GM19351 (cell line): ENCODE measurements around the gene HTR3A.
"Not testable (repeated sequence)": the region's sequence is repeated elsewhere in the genome, so short reads cannot be mapped to it uniquely, and the experiment has no call there.

ENCODE experiments used
- ATAC-seq: cut with Tn5 transposase; IDR thresholded peaks from one replicate; pipeline ENCODE4 v1.9.1; 2021; ENCODE audit warnings: mild to moderate bottlenecking, moderate library complexity; ENCODE audit not compliant: unreplicated experiment

The HTR3A gene

DNA sequence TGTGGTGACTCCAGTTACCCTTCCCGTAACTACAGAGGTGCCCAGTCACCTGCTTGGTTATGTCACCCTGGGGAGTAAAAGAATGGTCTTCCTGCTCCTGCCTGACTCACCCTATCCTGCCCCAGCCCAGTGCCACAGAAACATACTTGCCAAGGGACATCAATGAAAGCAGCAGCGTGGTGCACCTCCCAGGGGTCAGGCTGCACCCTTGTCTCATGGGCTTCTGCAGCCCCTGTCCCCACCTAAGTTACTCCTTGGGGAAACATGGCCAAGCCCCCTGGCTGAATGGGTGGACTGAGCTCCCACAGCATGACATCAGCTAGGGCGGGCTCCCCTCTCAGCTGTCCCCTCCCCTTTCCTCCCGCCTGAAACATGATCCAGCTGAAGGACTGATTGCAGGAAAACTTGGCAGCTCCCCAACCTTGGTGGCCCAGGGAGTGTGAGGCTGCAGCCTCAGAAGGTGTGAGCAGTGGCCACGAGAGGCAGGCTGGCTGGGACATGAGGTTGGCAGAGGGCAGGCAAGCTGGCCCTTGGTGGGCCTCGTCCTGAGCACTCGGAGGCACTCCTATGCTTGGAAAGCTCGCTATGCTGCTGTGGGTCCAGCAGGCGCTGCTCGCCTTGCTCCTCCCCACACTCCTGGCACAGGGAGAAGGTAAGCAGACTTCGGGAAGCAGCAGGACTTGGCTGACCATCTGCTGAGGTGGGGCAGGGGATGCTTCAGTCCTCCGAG, at the start of gene HTR3A:
Gene HTR3A (plus strand): TSS at position 368 of the 730 bp plus-strand sequence. CDS start 218 bp downstream, at position 586.
- no peak for ATAC-seq

DNA sequence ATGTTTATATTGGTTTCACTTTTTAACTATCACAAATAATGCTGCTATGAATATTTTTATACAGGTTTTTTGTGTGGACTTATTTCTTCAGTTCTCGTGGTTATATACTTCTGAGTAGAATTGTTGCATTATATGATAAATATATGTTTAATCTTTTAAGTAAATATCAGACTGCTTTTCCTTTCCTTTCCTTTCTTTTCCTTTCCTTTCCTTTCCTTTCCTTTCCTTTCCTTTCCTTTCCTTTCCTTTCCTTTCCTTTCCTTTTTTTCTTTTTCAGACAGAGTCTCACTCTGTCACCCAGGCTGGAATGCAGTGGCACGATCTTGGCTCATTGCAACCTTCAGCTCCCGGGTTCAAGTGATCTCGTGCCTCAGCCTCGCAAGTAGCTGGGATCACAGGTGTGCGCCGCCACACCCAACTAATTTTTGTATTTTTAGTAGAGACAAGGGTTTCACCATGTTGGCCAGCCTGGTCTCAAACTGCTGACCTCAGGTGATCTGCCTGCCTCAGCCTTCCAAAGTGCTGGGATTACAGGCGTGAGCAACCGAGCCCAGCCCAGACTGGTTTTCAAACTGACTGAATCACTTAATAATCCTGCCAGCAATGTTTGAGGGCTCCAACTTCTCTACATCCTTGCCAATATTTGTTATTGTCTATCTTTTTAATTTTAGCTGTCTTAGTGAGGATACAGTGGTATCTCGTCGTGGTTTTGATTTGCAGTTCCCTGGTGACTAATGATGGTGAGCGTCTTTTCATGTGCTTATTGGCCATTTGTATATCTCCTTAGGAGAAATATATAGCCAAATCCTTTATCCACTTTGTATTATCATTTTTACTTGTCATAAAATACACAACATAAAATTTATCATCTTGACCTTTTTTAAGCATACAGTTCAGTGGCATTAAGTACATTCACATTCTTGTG, 48.4 kb upstream of the HTR3A start:
- no peak for ATAC-seq

DNA sequence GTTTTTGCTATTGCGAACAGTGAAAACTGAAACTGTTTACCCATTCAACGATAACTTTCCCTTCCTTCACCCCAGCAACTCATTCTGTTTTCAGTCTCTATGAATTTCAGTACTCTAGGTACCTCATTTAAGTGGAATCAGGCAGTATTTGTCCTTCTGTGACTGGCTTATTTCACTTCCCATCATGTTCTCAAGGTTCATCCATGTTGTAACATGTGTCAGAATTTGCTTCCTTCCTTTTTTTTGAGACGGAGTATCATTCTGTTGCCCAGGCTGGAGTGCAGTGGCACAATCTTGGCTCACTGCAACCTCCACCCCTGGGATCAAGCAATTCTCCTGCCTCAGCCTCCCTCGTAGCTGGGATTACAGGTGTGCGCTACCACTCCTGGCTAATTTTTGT, 46.6 kb upstream of the HTR3A start:
- no peak for ATAC-seq

DNA sequence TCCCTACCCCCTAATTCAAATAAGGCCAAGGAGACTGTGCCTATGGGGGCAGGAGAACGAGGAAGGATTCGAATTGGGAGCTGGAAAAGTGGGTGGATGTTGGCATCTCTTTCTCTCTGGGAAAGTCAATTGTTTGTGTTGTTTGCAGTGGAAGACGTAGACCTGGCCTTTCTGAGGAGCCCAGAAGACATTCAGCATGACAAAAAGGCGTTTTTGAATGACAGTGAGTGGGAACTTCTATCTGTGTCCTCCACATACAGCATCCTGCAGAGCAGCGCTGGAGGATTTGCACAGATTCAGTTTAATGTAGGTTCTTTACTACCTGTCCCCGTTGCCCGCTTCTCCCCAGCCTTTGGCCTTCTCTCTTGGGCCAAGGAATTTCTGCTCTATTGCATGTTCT, 42.1 kb upstream of the HTR3A start:
- no peak for ATAC-seq

DNA sequence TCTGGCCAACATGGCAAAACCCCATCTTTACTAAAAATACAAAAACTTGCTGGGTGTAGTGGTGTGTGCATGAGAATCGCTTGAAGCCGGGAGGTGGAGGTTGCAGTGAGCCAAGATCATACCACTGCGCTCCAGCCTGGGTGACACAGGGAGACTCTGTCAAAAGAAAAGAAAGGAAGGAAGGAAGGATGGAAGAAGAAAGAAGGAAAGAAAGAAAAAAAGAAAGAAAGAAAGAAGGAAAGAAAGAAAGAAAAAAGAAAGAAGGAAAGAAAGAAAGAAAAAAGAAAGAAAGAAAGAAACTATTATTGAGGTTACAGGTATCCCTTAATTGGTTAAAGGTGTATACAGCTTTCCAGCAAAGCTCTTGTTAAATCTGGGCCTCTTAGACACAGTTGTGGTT, 40.7 kb upstream of the HTR3A start:
- ATAC-seq: not testable (repeated sequence)

DNA sequence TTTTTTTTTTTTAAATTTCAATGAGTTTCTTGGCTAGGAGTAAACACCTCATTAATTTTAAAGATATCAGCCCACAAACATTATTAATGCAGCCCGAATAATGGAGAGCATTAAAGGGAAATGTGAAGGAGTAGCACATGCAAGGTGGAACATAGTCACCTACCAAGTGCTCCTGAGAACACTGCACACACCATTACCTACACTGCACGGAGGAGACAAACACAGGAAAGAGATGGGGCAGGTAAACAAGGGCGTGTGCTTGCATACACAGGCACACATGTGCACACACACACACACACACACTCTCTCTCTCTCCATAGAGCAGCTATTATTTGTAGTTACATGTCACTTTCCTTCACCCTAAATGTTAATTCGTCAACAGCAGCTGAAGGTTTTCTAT, 40.1 kb upstream of the HTR3A start:
- ATAC-seq: no peak

DNA sequence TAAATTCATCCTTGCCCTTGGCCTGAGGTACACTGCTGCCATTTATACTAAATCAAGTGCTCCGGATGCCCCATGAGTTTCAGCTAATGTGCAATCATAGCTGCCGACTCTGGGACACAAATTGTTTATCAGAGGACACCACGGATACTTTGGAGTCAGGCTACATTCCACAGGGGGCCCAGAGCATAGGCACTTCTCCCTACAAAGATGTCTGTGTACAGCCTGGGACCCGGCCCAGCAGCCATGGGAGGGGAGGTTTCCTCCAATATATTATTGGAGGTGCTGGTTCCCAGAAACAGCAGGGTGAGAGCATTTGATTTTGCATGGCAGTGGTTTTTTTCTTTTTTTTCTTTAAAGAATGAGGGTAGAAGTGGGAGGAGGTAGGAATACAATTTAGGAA, 39.0 kb upstream of the HTR3A start:
- ATAC-seq: no peak

DNA sequence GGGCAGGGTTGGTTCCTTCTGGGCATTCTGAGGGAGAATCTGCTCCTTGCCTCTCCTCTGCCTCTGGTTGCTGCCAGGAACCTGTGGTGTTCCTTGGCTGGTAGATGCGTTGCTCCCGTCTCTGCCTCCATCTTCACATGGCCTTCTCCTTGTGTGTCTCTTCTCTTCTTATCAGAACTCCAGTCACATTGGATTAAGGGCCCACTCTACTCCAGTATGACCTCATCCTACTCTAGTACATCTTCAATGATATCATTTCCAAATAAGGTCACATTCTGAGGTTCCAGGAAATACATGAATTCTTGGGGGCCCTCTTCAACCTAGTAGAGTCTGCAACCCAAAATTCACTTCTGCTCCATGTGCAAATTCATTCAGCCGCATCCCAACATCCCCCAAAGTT, 37.0 kb upstream of the HTR3A start:
- ATAC-seq: no peak

DNA sequence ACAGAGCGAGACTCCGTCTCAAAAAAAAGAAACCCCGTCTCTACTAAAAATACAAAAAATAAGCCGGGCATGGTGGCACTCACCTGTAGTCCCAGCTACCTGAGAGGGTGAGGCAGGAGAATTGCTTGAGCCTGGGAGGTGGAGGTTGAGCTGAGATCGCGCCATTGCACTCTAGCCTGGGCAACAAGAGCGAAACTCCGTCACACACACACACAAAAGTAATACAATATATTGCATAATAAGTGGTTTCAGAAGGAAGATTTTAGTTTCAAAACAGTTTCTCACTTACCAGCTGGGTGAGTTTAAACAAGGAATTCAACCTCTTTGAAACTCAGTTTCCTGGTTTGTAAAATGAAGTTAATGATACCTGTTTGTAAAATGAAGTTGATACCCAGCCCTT, 32.7 kb upstream of the HTR3A start:
- ATAC-seq: no peak

DNA sequence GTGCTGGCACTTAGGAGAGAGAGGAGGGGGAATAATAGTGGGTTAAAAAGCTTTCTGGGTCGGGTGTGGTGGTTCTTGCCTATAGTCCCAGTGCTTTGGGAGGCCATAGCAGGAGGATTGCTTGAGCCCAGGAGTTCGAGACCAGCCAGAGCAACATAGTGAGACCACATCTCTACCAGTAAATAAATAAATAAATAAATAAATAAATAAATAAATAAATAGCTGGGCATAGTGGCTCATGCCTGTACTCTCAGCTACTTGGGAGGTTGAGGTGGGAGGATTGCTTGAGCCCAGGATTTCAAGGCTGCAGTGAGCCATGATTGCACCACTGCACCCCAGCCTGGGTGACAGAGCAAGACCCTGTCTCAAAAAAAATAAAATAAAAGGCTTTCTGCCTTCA, 28.7 kb upstream of the HTR3A start:
- not testable (repeated sequence) for ATAC-seq

DNA sequence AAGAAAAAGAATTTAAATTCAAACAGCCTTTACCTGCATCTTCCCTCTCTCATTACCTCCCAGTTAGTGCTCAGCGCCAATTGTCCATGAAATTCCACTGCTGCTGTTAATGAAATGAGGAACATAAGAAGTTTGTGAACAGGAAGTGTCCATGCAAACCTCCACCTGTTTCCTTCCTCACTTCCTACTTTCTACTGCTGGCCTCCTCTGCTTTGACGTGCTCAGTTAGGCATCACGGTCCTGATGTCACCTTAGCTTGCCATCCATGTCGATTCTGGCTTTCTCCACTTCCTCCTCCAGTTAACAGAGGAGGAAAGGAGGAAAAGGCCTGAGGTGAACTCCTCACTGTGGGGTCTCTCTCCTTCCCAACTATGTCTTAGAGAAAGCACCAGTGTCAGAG, 26.9 kb upstream of the HTR3A start:
- no peak for ATAC-seq

DNA sequence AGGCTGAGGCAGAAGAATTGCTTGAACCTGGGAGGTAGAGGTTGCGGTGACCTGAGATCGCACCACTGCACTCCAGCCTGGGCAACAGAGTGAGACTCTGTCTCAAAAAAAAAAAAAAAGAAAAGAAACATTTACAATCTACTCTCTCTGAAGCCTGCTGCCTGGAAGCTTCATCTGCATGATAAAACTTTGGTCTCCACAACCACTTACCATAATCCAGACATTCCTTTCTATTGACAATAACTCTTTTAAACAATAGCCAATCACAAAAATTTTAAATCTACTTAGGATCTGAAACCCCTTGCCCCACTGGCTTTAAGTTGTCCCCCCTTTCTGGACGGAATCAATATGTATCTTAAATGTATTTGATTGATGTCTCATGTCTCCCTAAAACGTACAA, 25.0 kb upstream of the HTR3A start:
- ATAC-seq: no peak

DNA sequence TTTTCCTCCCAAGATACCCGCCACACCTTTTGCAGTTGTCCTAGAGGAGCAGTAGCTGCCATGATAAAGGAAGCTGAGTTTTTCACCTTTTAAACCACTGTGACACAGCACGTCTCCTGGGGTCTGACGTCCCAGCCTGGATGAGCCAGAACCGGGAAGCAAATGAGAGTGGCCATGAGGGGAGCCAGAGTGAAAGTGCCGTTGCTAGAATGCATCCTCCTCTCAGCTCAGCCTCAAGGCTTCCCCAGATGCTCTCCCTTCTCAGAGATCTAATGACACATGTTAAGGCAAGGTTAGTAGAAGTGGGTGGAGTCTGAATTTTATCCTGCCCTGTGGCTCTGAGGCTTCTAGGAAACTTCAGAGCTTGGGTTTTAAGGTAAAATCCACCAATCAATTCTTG, 23.4 kb upstream of the HTR3A start:
- ATAC-seq: no peak

DNA sequence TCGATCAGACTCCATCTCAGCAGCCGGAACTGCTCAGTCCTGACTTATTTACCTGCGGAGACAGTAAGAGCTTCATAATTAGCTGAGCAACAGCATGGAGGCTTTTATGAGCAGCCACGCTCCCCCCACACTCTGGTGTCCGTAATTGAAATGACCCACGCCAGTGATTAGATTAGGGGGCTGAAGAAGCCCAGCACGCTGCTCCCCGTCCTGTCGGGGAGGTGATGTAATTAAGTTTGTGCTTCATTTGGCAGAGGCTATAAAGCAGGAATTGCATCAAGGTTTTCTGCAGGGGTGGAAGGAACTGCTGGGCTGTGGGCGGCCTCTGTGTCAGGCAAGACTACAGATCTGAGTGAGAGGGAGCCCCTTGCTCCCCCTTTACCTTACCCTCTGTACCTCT, 22.8 kb upstream of the HTR3A start:
- ATAC-seq: no peak

DNA sequence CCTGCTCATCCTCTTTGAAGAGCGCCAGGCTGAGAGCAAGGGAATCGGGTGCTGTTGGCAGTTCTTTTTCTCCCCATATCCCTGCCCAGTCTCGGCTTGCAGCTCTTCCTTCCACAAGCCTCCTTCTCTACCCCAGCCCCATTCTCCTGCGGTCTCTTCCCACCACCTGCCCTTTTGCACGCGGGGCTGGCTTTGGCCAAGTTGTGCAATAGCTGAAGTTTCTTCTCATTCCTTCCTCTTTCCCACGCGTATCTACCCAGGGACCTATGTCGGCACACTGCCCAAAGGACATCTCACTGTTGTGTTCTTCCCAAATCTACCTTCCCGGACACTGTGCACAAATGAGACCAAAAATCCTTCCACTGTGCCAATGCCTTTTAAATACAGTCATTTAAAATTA, 22.3 kb upstream of the HTR3A start:
- no peak for ATAC-seq

DNA sequence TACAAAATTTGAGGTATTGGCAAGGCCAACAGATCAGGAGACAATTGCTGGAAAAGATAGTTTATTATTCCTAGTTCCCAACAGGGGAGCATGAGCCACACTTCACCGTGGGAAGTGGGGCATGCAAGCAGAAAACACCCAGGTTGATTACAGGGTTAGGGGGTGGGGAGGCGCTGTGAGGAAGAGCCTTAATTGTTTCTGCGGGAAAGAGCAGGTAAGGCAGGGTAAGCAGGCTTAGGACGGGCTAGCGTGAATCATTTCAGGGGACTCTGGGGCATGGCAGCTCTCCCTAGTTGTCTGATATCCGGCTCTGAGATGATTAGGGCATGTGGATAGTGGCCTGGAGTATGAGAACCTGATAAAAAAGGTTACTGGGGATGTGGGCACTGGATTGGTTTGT, 20.7 kb upstream of the HTR3A start:
- ATAC-seq: no peak

DNA sequence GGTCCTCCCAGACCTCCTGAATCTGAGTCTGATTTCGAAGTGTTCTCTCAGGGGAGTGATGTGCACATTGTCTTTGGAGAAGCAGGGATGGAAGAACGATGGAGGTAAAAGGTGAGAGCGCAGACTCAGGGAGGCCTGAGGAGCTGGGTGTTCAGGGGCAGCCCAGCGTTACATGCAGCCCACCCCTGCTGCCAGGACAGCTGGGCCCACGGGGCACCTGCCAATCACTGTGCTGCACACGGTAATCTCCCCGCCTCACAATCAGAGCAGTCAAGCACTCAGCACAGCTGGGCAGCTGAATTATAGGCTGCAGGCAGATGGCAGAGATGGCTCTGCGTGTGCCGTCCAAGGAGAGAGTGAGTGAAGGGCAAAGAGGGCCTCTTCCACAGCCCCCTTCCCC, 17.9 kb upstream of the HTR3A start:
- no peak for ATAC-seq

DNA sequence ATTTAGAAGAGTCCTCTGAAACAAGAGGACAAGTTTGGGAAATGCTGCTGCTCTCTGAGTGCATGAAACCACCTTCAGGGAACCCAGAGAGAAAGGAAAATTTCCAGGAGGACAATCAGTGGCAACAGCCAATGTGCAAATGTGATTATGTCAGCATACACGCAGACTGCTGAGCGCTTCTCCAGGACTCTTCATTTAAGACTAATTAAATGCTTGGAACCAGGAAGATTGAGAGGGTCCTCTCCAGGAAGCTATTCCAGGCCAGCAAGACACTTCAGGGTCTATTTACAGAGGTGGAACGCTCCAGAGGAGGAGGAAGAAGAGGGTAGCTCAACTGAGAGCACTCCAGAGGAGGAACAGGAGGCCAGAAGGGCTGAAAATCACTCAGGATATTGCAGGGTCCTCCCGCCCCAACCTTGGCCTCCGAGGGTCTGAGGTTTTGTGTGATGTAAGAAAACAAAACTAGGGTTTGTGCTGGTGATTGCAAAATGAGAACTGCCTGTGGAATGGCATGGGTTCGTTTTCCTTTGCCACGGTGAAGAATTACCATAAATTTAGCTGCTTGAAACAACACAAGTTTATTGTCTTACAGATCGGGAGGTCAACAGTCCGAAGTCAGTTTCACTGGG, 14.1 kb upstream of the HTR3A start:
- ATAC-seq: no peak

DNA sequence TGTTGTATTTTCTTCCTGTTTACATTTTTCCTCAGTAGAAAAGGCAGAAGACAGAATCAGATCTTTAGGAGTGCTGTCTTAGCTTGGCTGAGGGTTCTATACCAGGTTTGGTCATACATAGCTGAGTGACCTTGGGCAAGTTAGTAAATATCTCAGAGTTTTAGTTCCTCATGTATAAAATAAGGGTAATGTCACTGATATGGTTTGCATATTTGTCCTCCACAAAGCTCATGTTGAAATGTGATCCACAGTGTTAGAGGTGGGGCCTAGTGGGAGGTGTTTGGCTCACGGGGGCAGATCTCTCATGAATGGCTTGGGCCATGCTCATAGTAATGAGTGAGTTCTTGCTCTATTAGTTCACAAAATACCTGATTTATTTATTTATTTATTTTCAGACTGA, 7.5 kb upstream of the HTR3A start:
- ATAC-seq: no peak

DNA sequence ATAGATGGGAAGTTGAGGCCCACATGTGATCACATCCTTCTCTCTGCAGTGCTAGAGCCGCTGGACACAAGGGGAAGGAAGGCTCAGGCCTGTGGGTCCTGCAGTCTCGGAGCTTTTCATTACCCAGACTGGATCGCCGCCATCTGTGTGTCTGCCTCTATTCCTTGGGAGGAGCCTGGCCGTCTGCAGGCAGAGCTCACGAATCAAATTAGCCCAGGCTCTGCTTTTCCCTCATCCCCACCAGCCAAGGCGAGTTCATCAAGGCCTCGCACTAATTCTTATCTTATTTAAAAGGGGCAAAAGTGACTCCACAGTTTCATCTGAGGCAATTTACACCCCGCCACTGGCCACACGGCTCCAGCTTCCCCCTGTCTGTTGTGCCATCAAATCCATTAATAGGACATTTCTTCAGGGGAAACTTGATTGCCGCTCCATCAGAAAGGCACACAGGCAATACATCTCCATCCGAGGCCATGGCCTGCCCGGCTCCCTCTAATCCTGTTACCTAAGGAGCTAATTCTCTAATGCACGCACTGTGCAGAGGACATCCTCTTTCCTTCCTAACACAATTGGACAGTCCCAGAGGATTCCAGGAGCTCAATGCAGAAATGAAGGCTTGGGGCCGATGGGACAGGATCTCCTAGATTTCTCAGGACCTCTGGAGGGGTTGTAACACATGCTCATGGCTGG, 3.3 kb upstream of the HTR3A start:
- no peak for ATAC-seq

DNA sequence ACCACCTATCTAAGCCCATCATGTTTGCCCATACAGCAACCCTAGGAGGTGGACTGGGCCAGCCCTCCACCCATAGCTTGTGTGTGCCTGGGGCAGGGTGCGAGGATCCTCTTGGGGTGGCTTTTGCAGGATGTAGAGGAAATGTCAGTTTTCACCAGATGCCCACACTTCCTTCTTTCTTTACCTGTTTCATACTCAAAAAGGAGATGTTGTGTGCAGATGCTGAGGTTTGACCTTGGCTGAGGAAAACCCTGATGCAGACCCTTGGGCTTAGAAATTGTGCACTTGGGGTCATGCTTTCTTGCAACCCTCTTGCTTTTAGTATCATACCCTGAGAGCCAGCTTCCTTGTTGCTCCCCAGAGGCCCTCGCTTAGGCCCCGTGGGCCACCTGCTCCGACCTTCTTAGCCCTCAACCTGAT, 2.2 kb downstream of the HTR3A start:
- ATAC-seq: no peak
